GM23338 (cell line): ENCODE measurements around the gene SNRPB2.

ENCODE experiments used
- CREB1 ChIP-seq: fragments of 250-450 bp; sonication (Bioruptor Pico); IDR thresholded peaks from 2 replicates; pipeline ENCODE4 v1.5.0; 2020; ENCODE audit warnings: low read depth, mild to moderate bottlenecking, moderate library complexity
- CTCF ChIP-seq, 2 experiments: fragments of 200-600 bp in 1 of 2; sonication (generic) in 1 of 2; conservative IDR thresholded peaks; 2 replicates each; pipeline versions ENCODE4 v1.5.1 to v1.6.1; 2016 to 2017; ENCODE audit warnings: antibody characterized with exemption in 2 of 2, low read depth in 2 of 2, mild to moderate bottlenecking in 2 of 2, moderate library complexity in 1 of 2
- EZH2 ChIP-seq: fragments of 200-600 bp; sonication (generic); IDR thresholded peaks from one replicate; pipeline ENCODE4 v1.8.0; 2017; ENCODE audit warnings: antibody characterized with exemption, mild to moderate bottlenecking, low read depth; ENCODE audit not compliant: unreplicated experiment
- EZH2phosphoT487 ChIP-seq: fragments of 200-600 bp; sonication (generic); IDR thresholded peaks from one replicate; pipeline ENCODE4 v1.8.1; 2018; ENCODE audit warnings: antibody characterized with exemption; ENCODE audit not compliant: unreplicated experiment
- JUNB ChIP-seq: IDR thresholded peaks from one replicate; pipeline ENCODE4 v1.6.1; 2016; ENCODE audit warnings: antibody characterized with exemption; ENCODE audit not compliant: unreplicated experiment
- NANOG ChIP-seq: IDR thresholded peaks from 2 replicates; pipeline ENCODE4 v1.6.1; 2016; ENCODE audit warnings: antibody characterized with exemption, borderline replicate concordance
- POLR2AphosphoS5 ChIP-seq: IDR thresholded peaks from 2 replicates; pipeline ENCODE4 v1.6.1; 2016; ENCODE audit warnings: antibody characterized with exemption, low read depth
- REST ChIP-seq: IDR thresholded peaks from one replicate; pipeline ENCODE4 v1.6.1; 2018; ENCODE audit warnings: antibody characterized with exemption; ENCODE audit not compliant: unreplicated experiment
- STAT1 ChIP-seq: IDR thresholded peaks from one replicate; pipeline ENCODE4 v1.6.1; 2016; ENCODE audit warnings: antibody characterized with exemption; ENCODE audit not compliant: unreplicated experiment
- ZNF114 ChIP-seq: fragments of 250-450 bp; sonication (Bioruptor Pico); IDR thresholded peaks from 2 replicates; pipeline ENCODE4 v1.5.0; 2020; ENCODE audit warnings: mild to moderate bottlenecking, moderate library complexity
- ZNF331 ChIP-seq: fragments of 250-450 bp; sonication (Bioruptor Pico); IDR thresholded peaks from 2 replicates; pipeline ENCODE4 v1.5.0; 2020; ENCODE audit warnings: low read depth, mild to moderate bottlenecking, moderate library complexity
- TF ChIP-seq, protein P1 (sequence below): IDR thresholded peaks from 2 replicates; pipeline ENCODE4 v1.6.1; 2016; ENCODE audit warnings: antibody characterized with exemption
- TF ChIP-seq, protein P2 (sequence below): fragments of 250-450 bp; sonication (Bioruptor Pico); IDR thresholded peaks from 2 replicates; pipeline ENCODE4 v1.5.0; 2020; ENCODE audit warnings: mild to moderate bottlenecking, moderate library complexity

- no peak for TF ChIP-seq POLR2AphosphoS5
- TF ChIP-seq CTCF (conservative IDR thresholded peaks at IDR 0.05; ENCODE audit: low read depth in 2 of 2), result no peak
- TF ChIP-seq EZH2phosphoT487, result no peak
- TF ChIP-seq EZH2, result no peak
- no peak for TF ChIP-seq REST
- no peak for TF ChIP-seq CREB1 (CRISPR knock-in tag)
- TF ChIP-seq NANOG, result no peak
- no peak for TF ChIP-seq JUNB
- TF ChIP-seq ZNF331 (CRISPR knock-in tag), result no peak
- TF ChIP-seq, protein P1, sequence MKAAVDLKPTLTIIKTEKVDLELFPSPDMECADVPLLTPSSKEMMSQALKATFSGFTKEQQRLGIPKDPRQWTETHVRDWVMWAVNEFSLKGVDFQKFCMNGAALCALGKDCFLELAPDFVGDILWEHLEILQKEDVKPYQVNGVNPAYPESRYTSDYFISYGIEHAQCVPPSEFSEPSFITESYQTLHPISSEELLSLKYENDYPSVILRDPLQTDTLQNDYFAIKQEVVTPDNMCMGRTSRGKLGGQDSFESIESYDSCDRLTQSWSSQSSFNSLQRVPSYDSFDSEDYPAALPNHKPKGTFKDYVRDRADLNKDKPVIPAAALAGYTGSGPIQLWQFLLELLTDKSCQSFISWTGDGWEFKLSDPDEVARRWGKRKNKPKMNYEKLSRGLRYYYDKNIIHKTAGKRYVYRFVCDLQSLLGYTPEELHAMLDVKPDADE, result no peak
- no peak for TF ChIP-seq STAT1
- TF ChIP-seq, protein P2, sequence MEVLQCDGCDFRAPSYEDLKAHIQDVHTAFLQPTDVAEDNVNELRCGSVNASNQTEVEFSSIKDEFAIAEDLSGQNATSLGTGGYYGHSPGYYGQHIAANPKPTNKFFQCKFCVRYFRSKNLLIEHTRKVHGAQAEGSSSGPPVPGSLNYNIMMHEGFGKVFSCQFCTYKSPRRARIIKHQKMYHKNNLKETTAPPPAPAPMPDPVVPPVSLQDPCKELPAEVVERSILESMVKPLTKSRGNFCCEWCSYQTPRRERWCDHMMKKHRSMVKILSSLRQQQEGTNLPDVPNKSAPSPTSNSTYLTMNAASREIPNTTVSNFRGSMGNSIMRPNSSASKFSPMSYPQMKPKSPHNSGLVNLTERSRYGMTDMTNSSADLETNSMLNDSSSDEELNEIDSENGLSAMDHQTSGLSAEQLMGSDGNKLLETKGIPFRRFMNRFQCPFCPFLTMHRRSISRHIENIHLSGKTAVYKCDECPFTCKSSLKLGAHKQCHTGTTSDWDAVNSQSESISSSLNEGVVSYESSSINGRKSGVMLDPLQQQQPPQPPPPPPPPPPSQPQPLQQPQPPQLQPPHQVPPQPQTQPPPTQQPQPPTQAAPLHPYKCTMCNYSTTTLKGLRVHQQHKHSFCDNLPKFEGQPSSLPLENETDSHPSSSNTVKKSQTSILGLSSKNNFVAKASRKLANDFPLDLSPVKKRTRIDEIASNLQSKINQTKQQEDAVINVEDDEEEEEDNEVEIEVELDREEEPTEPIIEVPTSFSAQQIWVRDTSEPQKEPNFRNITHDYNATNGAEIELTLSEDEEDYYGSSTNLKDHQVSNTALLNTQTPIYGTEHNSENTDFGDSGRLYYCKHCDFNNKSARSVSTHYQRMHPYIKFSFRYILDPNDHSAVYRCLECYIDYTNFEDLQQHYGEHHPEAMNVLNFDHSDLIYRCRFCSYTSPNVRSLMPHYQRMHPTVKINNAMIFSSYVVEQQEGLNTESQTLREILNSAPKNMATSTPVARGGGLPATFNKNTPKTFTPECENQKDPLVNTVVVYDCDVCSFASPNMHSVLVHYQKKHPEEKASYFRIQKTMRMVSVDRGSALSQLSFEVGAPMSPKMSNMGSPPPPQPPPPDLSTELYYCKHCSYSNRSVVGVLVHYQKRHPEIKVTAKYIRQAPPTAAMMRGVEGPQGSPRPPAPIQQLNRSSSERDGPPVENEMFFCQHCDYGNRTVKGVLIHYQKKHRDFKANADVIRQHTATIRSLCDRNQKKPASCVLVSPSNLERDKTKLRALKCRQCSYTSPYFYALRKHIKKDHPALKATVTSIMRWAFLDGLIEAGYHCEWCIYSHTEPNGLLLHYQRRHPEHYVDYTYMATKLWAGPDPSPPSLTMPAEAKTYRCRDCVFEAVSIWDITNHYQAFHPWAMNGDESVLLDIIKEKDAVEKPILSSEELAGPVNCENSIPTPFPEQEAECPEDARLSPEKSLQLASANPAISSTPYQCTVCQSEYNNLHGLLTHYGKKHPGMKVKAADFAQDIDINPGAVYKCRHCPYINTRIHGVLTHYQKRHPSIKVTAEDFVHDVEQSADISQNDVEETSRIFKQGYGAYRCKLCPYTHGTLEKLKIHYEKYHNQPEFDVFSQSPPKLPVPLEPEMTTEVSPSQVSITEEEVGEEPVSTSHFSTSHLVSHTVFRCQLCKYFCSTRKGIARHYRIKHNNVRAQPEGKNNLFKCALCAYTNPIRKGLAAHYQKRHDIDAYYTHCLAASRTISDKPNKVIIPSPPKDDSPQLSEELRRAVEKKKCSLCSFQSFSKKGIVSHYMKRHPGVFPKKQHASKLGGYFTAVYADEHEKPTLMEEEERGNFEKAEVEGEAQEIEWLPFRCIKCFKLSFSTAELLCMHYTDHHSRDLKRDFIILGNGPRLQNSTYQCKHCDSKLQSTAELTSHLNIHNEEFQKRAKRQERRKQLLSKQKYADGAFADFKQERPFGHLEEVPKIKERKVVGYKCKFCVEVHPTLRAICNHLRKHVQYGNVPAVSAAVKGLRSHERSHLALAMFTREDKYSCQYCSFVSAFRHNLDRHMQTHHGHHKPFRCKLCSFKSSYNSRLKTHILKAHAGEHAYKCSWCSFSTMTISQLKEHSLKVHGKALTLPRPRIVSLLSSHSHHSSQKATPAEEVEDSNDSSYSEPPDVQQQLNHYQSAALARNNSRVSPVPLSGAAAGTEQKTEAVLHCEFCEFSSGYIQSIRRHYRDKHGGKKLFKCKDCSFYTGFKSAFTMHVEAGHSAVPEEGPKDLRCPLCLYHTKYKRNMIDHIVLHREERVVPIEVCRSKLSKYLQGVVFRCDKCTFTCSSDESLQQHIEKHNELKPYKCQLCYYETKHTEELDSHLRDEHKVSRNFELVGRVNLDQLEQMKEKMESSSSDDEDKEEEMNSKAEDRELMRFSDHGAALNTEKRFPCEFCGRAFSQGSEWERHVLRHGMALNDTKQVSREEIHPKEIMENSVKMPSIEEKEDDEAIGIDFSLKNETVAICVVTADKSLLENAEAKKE, result no peak
- no peak for TF ChIP-seq ZNF114 (CRISPR knock-in tag)
These were observed 28.8 kb downstream of the SNRPB2 start for GRCh38 chr20:16758454-16759180.
